ENCODE data around the gene OR12D3. TPM values are rescaled to one million over a fixed set of nuclear protein-coding genes. Genes with fewer than 3 reads are reported as not detected.

OR12D3 gene
- total RNA-seq, 1 experiment from 2014 or later: not detected

DNA sequence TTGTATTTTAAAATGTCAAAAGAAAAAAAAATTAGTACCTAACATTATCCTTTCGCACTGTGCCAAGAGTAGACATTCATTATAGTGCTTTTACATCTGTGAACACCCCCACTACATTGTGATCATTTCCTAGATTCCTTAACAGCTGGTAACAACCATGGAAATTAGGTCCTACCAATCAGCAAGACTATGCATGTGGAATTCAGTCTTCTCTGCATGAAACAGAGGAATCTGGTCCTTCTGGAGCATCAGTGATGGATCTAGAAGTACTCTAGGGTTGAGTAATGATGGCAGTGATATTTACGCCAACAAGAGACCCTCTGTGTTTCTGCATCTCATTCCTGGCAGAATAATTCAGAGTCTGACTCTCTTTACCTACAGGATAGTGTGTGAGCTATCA, 49.1 kb upstream of the OR12D3 start:
- no peak overlapping the region for H3K27ac Mint-ChIP-seq
- H3K4me1 Mint-ChIP-seq: peaks cover 13% of the 10 kb centered on the region
- no peaks in the 10 kb centered on the region for H3K36me3 Mint-ChIP-seq
- DNase-seq (ENCODE audit: low spot score) (no peak), ATAC-seq (peak; percentile 76)
- ChIA-PET POLR2A (interaction anchor here (0.6 kb wide), 1 partner anchor 591 kb away, joined by 7 read pairs; no protein-coding TSS in a partner anchor), CTCF (no interaction called here)
- TF ChIP-seq TP53 (CRISPR knock-in tag; IDR thresholded peaks at IDR 0.05) (no peak), ZNF671 (CRISPR knock-in tag; IDR thresholded peaks at IDR 0.05) (no peak), RELA (CRISPR knock-in tag; IDR thresholded peaks at IDR 0.05; ENCODE audit: borderline replicate concordance) (no peak), PRRX2 (CRISPR knock-in tag; IDR thresholded peaks at IDR 0.05) (no peak), FOXJ3 (CRISPR knock-in tag; IDR thresholded peaks at IDR 0.05; ENCODE audit: borderline replicate concordance) (no peak), ARID4B (CRISPR knock-in tag; IDR thresholded peaks at IDR 0.05; ENCODE audit: borderline replicate concordance) (no peak), CTCF (IDR thresholded peaks at IDR 0.05) (no peak), ZNF232 (CRISPR knock-in tag; IDR thresholded peaks at IDR 0.05) (no peak), NR3C1 (CRISPR knock-in tag; conservative IDR thresholded peaks at IDR 0.05; ENCODE audit: low read depth) (no peak)
- TF ChIP-seq, protein P1, sequence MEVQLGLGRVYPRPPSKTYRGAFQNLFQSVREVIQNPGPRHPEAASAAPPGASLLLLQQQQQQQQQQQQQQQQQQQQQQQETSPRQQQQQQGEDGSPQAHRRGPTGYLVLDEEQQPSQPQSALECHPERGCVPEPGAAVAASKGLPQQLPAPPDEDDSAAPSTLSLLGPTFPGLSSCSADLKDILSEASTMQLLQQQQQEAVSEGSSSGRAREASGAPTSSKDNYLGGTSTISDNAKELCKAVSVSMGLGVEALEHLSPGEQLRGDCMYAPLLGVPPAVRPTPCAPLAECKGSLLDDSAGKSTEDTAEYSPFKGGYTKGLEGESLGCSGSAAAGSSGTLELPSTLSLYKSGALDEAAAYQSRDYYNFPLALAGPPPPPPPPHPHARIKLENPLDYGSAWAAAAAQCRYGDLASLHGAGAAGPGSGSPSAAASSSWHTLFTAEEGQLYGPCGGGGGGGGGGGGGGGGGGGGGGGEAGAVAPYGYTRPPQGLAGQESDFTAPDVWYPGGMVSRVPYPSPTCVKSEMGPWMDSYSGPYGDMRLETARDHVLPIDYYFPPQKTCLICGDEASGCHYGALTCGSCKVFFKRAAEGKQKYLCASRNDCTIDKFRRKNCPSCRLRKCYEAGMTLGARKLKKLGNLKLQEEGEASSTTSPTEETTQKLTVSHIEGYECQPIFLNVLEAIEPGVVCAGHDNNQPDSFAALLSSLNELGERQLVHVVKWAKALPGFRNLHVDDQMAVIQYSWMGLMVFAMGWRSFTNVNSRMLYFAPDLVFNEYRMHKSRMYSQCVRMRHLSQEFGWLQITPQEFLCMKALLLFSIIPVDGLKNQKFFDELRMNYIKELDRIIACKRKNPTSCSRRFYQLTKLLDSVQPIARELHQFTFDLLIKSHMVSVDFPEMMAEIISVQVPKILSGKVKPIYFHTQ (CRISPR knock-in tag; IDR thresholded peaks at IDR 0.05): no peak
- no peak overlapping the region for H3K4me3 Mint-ChIP-seq
- H3K27me3 Mint-ChIP-seq (ENCODE audit: low read depth): no peaks in the 10 kb centered on the region
- H3K9me3 Mint-ChIP-seq: peaks cover 13% of the 10 kb centered on the region

DNA sequence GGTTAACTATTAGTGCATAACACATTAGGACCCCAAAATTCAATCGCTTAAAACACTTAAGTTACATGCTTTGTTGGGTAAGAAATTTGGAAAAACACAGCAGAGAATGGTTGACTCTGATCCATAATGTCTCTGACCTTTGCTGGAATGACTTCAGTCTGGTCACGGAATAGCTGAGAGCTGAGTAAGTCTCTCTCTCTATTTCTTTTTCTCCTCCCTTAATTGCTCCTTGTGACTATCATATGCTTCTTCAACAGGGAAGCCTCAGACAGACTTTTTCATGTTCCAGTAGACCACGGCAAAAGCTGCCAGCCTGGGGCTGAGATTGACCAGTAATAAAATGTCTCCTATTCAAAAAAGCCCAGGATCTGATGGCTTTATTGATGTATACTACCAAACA, 44.4 kb upstream of the OR12D3 start:
- CTCF ChIA-PET: no interaction called here
- no peaks in the 10 kb centered on the region for H3K36me3 Mint-ChIP-seq
- peaks cover 6% of the 10 kb centered on the region for H3K9me3 Mint-ChIP-seq
- ATAC-seq (no peak), DNase-seq (ENCODE audit: low spot score) (no peak)
- H3K4me1 Mint-ChIP-seq: peaks cover 10% of the 10 kb centered on the region
- POLR2A ChIA-PET: no interaction called here
- H3K27me3 Mint-ChIP-seq (ENCODE audit: low read depth): no peaks in the 10 kb centered on the region; the same call in 1 of the 2 replicates
- H3K27ac Mint-ChIP-seq: no peak overlapping the region
- no peak overlapping the region for H3K4me3 Mint-ChIP-seq
- TF ChIP-seq ARID4B (CRISPR knock-in tag; IDR thresholded peaks at IDR 0.05; ENCODE audit: borderline replicate concordance) (no peak), CREB1 (CRISPR knock-in tag; IDR thresholded peaks at IDR 0.05) (no peak), ZBTB21 (CRISPR knock-in tag; IDR thresholded peaks at IDR 0.05; ENCODE audit: borderline replicate concordance) (no peak), MYBL2 (CRISPR knock-in tag; IDR thresholded peaks at IDR 0.05) (no peak), ZNF232 (CRISPR knock-in tag; IDR thresholded peaks at IDR 0.05) (no peak), ZNF423 (CRISPR knock-in tag; IDR thresholded peaks at IDR 0.05) (no peak), SMAD4 (CRISPR knock-in tag; IDR thresholded peaks at IDR 0.05) (no peak), MXD4 (CRISPR knock-in tag; IDR thresholded peaks at IDR 0.05; ENCODE audit: borderline replicate concordance) (no peak), KAT7 (CRISPR knock-in tag; IDR thresholded peaks at IDR 0.05; ENCODE audit: borderline replicate concordance) (no peak), MAX (CRISPR knock-in tag; IDR thresholded peaks at IDR 0.05) (no peak), E2F5 (CRISPR knock-in tag; IDR thresholded peaks at IDR 0.05) (no peak), FOXJ3 (CRISPR knock-in tag; IDR thresholded peaks at IDR 0.05; ENCODE audit: borderline replicate concordance) (no peak)
- TF ChIP-seq, protein P2, sequence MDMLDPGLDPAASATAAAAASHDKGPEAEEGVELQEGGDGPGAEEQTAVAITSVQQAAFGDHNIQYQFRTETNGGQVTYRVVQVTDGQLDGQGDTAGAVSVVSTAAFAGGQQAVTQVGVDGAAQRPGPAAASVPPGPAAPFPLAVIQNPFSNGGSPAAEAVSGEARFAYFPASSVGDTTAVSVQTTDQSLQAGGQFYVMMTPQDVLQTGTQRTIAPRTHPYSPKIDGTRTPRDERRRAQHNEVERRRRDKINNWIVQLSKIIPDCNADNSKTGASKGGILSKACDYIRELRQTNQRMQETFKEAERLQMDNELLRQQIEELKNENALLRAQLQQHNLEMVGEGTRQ (CRISPR knock-in tag; IDR thresholded peaks at IDR 0.05): no peak
